HG02678 (cell line): Measurements from ENCODE around the gene ADAMTS14.
"Not testable (repeated sequence)": the region's sequence is repeated elsewhere in the genome, so short reads cannot be mapped to it uniquely, and the experiment has no call there.

Experiments
- ATAC-seq: cut with Tn5 transposase; IDR thresholded peaks from one replicate; pipeline ENCODE4 v1.9.1; 2021; ENCODE audit warnings: mild to moderate bottlenecking, moderate library complexity; ENCODE audit not compliant: unreplicated experiment

The ADAMTS14 gene

GRCh38 chr10:70768026-70768685 lies 95.8 kb downstream of the ADAMTS14 start:
- not testable (repeated sequence) for ATAC-seq

GRCh38 chr10:70769121-70769520 lies 96.8 kb downstream of the ADAMTS14 start:
- ATAC-seq: no peak

GRCh38 chr10:70770001-70770400 lies 97.7 kb downstream of the ADAMTS14 start:
- ATAC-seq: no peak

- not testable (repeated sequence) for ATAC-seq
These were observed 98.2 kb downstream of the ADAMTS14 start for GRCh38 chr10:70770516-70770915.

- no peak for ATAC-seq
These were observed 99.2 kb downstream of the ADAMTS14 start for GRCh38 chr10:70771311-70772194.

- no peak for ATAC-seq
These were observed 100.3 kb downstream of the ADAMTS14 start for GRCh38 chr10:70772627-70773026.

- no peak for ATAC-seq
These were observed 101.2 kb downstream of the ADAMTS14 start for GRCh38 chr10:70773461-70773860.

GRCh38 chr10:70773965-70774809 lies 101.9 kb downstream of the ADAMTS14 start:
- no peak for ATAC-seq

- ATAC-seq: no peak
These were observed 102.7 kb downstream of the ADAMTS14 start for GRCh38 chr10:70774810-70775678.

- ATAC-seq: no peak
These were observed 103.6 kb downstream of the ADAMTS14 start for GRCh38 chr10:70775679-70776454.

- no peak for ATAC-seq
These were observed 104.2 kb downstream of the ADAMTS14 start for GRCh38 chr10:70776455-70777005.

GRCh38 chr10:70777063-70777875 lies 105.0 kb downstream of the ADAMTS14 start:
- no peak for ATAC-seq

GRCh38 chr10:70778267-70778924 lies 106.1 kb downstream of the ADAMTS14 start:
- no peak for ATAC-seq

GRCh38 chr10:70779088-70779487 lies 106.8 kb downstream of the ADAMTS14 start:
- ATAC-seq: no peak

- no peak for ATAC-seq
These were observed 107.4 kb downstream of the ADAMTS14 start for GRCh38 chr10:70779511-70780369.

GRCh38 chr10:70780370-70780760 lies 108.1 kb downstream of the ADAMTS14 start:
- no peak for ATAC-seq

- ATAC-seq: no peak
These were observed 108.5 kb downstream of the ADAMTS14 start for GRCh38 chr10:70780772-70781171.
